ENCODE results near the gene TIGD2. TPM values are rescaled to one million over a fixed set of nuclear protein-coding genes. Genes with fewer than 3 reads are reported as not detected.
"Not testable (repeated sequence)": the region's sequence is repeated elsewhere in the genome, so short reads cannot be mapped to it uniquely, and the experiment has no call there.

TIGD2 gene
- polyA plus RNA-seq, 1 donor from 2014 or later, result 5.0 TPM

DNA sequence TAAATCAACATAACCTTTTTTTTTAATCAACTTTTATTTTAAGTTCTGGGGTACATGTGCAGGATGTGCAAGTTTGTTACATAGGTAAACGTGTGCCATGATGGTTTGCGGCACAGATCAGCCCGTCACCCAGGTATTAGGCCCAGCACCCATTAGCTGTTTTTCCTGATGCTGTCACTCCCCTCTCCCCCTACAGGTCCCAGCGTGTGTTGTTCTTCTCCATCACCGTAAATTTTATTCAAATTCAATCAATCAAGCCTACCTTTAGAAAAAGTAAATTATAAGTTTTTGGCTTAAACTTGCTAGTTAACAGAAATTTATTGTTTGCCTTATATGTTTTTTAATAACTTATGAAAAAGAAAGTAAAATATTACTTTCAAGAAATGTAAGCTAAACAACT, 25.9 kb downstream of the TIGD2 start:
- Mint-ChIP-seq H3K27ac (no peak overlapping the region), H3K36me3 (no peaks in the 10 kb centered on the region), H3K27me3 (peaks cover 2% of the 10 kb centered on the region), H3K4me3 (no peak overlapping the region), H3K4me1 (no peaks in the 10 kb centered on the region), H3K9me3 (no peaks in the 10 kb centered on the region)

DNA sequence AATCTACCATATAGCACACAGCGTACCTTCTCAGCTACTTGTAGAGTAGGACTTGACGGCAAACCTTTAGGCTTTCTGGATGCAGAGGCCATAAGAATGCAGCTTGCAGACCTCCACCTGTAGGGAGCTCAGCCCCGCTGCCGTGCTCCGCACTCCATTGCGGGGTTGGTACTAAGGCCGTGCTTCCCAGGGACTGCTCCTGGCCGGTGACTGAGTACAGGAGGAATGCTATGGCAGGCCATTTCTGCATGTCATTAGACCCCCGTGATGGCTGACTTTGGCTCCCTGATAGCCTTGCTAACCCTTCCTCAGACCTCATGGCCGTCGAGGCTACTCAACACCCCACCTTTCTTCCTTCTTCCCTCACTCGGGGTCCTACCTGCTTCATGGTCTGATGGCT, 26.4 kb downstream of the TIGD2 start:
- Mint-ChIP-seq H3K27ac (no peak overlapping the region), H3K9me3 (no peaks in the 10 kb centered on the region), H3K4me1 (no peaks in the 10 kb centered on the region), H3K4me3 (no peak overlapping the region), H3K27me3 (peaks cover 2% of the 10 kb centered on the region), H3K36me3 (no peaks in the 10 kb centered on the region)

DNA sequence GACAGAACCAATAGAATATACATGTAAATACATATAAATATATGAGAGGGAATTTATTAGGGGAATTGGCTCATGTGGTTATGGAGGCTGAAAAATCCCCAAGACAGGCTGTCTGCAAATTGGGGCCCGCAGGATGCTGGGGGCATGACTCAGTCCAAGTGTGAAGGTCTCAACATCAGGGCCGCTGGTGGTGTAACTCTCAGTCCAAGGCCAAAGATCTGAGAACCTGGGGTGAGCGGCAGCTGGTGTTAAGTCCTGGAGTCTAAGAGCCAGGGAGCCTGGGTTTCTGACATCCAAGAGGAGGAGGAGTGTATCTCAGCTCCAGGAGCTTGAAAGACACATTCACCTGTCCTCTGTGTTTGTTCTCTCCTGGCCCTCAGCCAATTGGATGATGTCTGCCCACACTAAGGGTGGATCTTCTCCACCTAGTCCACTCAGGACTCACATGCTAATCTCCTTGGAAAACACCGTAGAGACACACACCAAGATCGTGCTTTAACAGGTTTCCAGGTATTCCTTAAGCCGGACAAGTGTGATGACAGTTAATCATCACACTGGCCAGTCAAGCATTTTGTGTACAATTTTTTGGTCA, 28.9 kb downstream of the TIGD2 start:
- no peak overlapping the region for H3K27ac Mint-ChIP-seq
- H3K9me3 Mint-ChIP-seq, result peaks cover 2 to 7% (median 4%) of the 10 kb centered on the region in 3 donors
- H3K4me3 Mint-ChIP-seq, result no peak overlapping the region
- peaks cover 2% of the 10 kb centered on the region for H3K27me3 Mint-ChIP-seq
- no peaks in the 10 kb centered on the region for H3K4me1 Mint-ChIP-seq
- peaks cover 2% of the 10 kb centered on the region for H3K36me3 Mint-ChIP-seq

DNA sequence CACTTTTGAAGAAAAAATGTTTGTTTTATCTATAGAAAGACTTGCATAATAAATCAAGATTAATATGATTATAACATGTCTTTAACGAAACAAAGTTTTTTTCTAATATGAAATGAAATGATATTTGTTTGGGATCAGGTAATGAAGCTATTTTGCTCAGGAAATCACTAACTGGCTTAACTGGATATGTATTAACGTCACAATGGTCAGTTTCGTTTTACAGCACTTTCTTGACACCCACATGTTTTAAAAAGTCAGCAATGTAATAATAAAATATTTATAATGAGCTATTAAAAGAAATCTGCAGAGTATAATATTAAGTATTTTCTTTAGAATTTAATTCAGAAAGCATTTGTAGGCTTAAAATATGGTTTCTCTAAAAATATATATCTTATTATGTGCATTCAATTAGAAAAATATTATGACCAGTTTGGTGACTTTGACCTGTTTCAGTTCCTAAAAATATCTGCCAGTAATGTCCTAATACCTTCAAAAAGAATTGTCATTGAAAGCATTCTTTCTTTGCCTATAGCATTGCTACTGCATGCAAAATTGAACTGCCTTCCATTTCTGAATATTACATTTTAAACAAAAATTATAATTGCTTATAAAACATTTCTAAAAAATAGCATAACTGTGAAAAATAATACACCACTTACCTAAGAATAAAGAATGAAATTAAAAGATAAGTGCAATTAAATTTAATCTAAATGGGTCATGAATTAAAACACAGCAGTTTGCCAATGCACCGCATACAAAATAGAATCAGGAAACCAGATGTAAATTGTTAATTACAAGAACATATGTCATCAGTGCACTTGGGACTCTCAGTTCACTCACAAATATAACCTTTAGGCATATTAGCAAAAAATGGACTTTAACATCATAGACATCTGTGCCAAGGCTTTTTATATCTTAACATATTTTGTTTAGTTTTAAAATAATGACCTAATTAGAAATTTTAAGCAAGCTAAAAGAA, 31.6 kb downstream of the TIGD2 start:
- Mint-ChIP-seq H3K36me3 (peaks cover 2% of the 10 kb centered on the region), H3K27me3 (peaks cover 2% of the 10 kb centered on the region), H3K9me3 (peaks cover 2 to 7% (median 4%) of the 10 kb centered on the region in 3 donors), H3K4me1 (no peaks in the 10 kb centered on the region), H3K4me3 (no peak overlapping the region), H3K27ac (no peak overlapping the region)

DNA sequence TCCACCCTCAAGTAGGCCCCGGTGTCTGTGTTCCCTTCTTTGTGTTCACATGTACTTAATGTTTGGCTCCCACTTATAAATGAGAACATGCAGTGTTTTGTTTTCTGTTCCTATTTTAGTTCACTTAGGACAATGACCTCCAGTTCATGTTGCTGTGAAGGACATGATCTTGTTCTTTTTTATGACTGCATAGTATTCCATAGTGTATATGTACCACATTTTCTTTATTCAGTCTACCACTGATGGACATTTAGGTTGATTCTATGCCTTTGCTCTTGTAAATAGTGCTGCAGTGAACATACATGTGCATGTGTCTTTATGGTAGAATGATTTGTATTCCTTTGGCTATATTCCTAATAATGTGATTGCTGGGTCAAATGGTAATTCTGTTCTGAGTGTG, 33.3 kb downstream of the TIGD2 start:
- H3K36me3 Mint-ChIP-seq, H3K27ac Mint-ChIP-seq, H3K27me3 Mint-ChIP-seq, H3K4me1 Mint-ChIP-seq, H3K9me3 Mint-ChIP-seq, H3K4me3 Mint-ChIP-seq: not testable (repeated sequence)

DNA sequence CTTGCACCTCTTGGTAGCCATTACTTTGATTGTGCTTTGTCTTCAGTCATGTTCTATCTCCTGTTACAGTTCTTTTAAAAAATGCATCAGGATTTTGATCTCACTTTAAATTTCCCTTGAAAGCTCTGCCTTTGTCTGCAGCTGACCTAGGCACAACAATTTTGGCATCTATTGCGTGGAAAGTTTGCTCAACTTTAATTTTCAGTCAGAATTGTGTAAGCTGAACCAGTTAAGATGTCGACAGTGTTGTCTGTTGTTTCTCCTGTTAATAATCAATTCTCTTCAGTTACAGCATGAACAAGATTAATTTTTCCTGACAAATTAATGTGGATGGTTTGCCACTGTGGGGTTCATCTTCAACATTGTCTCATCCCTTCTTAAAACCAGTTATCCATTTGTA, 34.9 kb downstream of the TIGD2 start:
- Mint-ChIP-seq H3K36me3 (peaks cover 2% of the 10 kb centered on the region), H3K4me1 (no peaks in the 10 kb centered on the region), H3K27me3 (no peaks in the 10 kb centered on the region), H3K9me3 (peaks cover 2 to 7% (median 4%) of the 10 kb centered on the region in 3 donors), H3K27ac (no peak overlapping the region), H3K4me3 (no peak overlapping the region)

DNA sequence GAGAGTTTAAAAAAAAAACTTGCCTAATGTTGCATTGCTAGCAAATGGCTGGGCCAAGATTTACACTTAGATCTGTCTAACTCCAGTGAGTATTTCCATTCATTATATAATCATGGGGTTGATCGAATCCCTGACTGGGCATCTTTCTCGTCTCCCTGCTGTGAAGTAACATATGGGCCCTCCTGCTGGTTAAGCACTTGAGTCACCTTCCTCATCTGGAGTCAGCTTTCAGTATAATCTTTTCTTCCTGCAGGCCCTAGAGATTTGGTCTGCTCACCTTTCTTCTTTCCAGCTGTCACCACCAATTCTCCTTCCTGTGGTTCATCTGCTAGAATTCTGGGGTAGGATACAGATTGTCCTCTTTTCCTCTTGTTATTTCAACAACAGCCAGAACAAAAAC, 41.6 kb downstream of the TIGD2 start:
- H3K4me1 Mint-ChIP-seq, result no peaks in the 10 kb centered on the region
- H3K9me3 Mint-ChIP-seq, result no peaks in the 10 kb centered on the region
- H3K27me3 Mint-ChIP-seq, result no peaks in the 10 kb centered on the region
- no peak overlapping the region for H3K4me3 Mint-ChIP-seq
- no peak overlapping the region for H3K27ac Mint-ChIP-seq
- no peaks in the 10 kb centered on the region for H3K36me3 Mint-ChIP-seq

DNA sequence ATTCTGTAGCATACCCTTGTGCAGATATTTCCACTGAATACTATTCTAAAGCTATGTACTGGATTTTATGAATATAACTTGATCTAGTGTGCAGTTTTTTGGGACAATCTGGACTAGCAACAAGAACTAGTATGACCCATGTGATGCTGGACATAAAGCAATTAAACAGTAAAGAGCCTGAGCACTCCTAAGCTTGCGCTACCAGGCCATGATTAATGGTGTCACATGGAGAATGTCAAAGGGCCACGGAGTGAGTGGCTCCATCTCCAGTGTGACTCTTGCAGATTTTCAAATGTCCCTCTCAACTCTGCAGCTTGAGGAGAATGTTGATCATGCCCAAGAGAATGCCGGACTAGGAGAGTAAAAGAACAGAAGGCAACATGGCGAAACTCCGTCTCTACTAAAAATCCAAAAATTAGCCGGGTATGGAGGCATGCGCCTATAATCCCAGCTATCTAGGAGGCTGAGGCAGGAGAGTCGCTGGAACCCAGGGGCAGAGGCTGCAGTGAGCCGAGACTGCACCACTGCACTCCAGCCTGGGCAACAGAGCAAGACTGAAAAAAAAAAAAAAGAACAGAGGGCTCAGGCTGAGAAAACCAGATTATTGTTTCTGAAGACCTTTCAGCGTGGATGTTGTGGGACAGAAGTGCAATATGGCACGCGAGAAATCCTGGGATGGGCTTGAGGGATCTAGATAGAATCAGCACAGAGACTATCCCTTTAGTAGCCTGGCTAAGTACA, 45.0 kb downstream of the TIGD2 start:
- H3K27ac Mint-ChIP-seq, result no peak overlapping the region
- H3K27me3 Mint-ChIP-seq, result no peaks in the 10 kb centered on the region
- no peak overlapping the region for H3K4me3 Mint-ChIP-seq
- no peaks in the 10 kb centered on the region for H3K9me3 Mint-ChIP-seq
- H3K4me1 Mint-ChIP-seq, result peaks cover 0 to 2% (median 2%) of the 10 kb centered on the region in 3 donors
- no peaks in the 10 kb centered on the region for H3K36me3 Mint-ChIP-seq

DNA sequence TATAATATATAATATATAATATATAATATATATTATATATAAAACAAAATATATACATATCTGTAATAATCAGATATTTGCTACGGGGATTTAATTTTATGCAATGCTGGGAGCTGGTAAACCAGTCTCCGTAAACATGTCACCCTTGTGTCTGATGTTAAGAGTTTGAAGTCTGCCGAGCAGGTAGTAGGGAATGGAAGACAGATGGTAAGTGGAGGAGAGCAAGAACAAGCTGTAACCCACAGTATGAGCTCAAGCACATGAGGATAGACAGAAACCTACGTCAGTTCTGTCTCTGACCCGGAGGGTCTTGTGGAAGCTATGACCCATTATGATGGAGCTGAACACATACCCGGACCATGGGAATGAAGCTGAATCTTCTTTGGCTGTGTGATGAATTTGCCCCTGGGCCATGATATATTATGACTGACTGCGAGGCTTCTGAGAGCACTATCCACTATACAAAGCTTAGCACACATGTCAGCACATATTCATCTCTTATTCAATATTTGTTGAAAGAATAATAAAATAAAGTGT, 46.2 kb downstream of the TIGD2 start:
- Mint-ChIP-seq H3K27me3 (no peaks in the 10 kb centered on the region), H3K36me3 (no peaks in the 10 kb centered on the region), H3K4me3 (no peak overlapping the region), H3K9me3 (no peaks in the 10 kb centered on the region), H3K4me1 (peaks cover 0 to 2% (median 2%) of the 10 kb centered on the region in 3 donors), H3K27ac (no peak overlapping the region)

DNA sequence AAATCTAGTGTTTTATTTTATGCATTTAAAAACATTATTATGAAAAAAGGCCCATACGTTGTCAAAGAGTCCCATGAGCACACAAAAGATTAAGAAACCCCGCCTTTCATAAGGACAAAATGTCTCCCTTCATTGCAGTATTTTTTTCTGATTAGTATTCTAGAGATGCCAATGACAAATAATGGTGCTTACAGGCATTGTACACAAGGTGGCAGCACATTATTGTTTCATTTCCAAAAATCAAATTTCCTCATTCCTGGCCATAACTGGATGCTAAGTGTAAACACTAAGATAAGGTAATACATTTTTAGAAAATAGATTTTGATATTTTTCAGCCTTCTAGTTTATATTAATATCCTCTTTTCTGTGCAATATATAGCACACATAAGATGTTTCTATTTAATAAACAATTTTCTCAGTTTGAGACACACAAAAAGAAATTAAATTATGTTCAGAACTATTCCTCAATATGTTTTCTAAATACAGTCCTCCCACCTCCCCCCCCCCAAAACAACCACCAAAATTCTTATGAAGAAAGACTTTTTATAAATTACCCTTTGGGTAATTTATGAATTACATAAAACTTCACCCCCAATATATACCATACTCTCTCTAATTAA, 47.7 kb downstream of the TIGD2 start:
- Mint-ChIP-seq H3K4me3 (no peak overlapping the region), H3K9me3 (peaks cover 0 to 4% (median 0%) of the 10 kb centered on the region in 3 donors), H3K27ac (no peak overlapping the region), H3K36me3 (no peaks in the 10 kb centered on the region), H3K27me3 (peaks cover 3% of the 10 kb centered on the region), H3K4me1 (peaks cover 0 to 2% (median 2%) of the 10 kb centered on the region in 3 donors)

DNA sequence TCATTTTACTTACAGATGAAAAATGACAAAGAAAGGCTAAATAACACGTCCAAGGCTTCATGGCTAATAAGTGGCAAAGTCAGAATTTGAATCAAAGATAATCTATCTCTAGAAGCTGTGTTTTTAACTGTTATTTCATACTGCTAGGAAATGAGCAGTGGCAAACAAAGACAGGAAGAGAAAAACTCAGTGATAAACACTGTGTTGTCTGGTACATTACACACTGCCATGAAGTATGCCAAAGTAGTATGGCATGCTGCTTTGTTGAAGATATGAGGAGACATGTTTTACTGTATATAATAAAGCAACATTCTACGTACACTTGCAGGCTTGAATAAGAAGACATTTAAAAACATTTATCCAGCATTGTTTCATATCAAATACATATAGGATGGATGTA, 49.5 kb downstream of the TIGD2 start:
- no peak overlapping the region for H3K27ac Mint-ChIP-seq
- peaks cover 0 to 4% (median 0%) of the 10 kb centered on the region in 3 donors for H3K9me3 Mint-ChIP-seq
- H3K27me3 Mint-ChIP-seq, result peaks cover 3% of the 10 kb centered on the region
- no peak overlapping the region for H3K4me3 Mint-ChIP-seq
- H3K4me1 Mint-ChIP-seq, result peaks cover 0 to 2% (median 2%) of the 10 kb centered on the region in 3 donors
- no peaks in the 10 kb centered on the region for H3K36me3 Mint-ChIP-seq

DNA sequence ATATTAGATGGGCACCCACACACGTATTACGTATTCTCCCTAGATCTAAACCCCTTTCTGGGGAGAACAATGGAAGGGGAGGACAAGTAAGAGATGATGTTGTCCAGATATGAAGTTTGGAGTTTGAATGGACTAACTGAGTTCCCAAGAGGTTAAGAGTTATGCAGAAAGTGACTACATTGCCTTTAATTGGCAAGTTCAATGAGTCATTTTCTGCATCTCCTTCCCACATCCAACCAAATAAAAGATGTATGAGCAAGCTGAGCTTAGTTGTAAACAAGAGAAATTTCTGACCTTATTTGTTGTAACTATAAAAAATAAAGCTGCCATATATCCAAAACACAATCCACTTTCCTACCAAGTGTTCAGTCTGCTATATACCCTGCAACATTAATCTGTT, 50.5 kb downstream of the TIGD2 start:
- Mint-ChIP-seq H3K36me3 (no peaks in the 10 kb centered on the region), H3K4me1 (peaks cover 0 to 2% (median 2%) of the 10 kb centered on the region in 3 donors), H3K27me3 (peaks cover 3% of the 10 kb centered on the region), H3K9me3 (peaks cover 0 to 4% (median 0%) of the 10 kb centered on the region in 3 donors), H3K27ac (no peak overlapping the region), H3K4me3 (no peak overlapping the region)

DNA sequence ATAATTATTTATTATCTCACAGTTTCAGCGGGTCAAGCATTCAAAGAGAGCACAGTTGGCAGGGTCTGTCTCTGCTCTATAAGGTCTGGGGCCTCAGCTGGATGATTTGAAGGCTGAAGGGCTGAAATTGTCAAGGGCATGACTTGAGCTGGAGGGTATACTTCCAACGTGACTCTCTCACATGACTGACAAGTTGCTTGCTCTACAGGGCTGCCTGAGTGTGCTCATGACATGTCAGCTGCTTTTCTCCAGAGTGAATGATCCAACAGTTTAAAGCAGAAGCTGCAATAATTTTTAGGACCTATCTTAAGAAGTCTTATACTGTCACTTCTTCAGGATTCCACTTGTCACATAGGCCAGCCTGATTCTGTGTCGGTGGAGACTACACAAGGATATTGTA, 51.2 kb downstream of the TIGD2 start:
- Mint-ChIP-seq H3K4me1 (peaks cover 0 to 2% (median 2%) of the 10 kb centered on the region in 3 donors), H3K27me3 (peaks cover 3% of the 10 kb centered on the region), H3K9me3 (peaks cover 0 to 4% (median 0%) of the 10 kb centered on the region in 3 donors), H3K4me3 (no peak overlapping the region), H3K27ac (no peak overlapping the region), H3K36me3 (no peaks in the 10 kb centered on the region)

DNA sequence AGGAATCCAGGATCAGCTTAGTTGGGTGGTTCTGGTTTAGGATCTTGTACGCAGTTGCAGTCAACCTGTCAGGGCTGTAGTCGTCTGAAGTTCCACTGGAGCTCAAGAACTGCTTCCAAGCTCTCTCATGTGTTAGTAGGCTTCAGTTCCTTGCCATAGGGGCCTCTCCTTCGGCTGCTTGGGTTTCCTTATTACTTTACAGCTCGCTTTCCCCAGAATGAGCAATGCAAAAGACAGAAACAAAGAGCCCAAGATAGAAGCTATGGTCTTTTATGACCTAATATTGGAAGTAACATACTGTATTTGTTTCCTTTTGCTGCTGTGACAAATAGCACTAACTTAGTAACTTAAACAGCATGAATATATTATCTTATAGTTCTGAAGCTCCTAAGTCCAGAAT, 51.7 kb downstream of the TIGD2 start:
- peaks cover 0 to 2% (median 2%) of the 10 kb centered on the region in 3 donors for H3K4me1 Mint-ChIP-seq
- no peak overlapping the region for H3K27ac Mint-ChIP-seq
- no peaks in the 10 kb centered on the region for H3K36me3 Mint-ChIP-seq
- H3K4me3 Mint-ChIP-seq, result no peak overlapping the region
- H3K9me3 Mint-ChIP-seq, result peaks cover 0 to 4% (median 0%) of the 10 kb centered on the region in 3 donors
- H3K27me3 Mint-ChIP-seq, result peaks cover 3% of the 10 kb centered on the region
